Non-pigmented ciliary epithelial cell (primary cell): ENCODE data around the gene SLC16A1.
"Not testable (repeated sequence)": the region's sequence is repeated elsewhere in the genome, so short reads cannot be mapped to it uniquely, and the experiment has no call there.

Experiments
- DNase-seq: peaks from one replicate; pipeline ENCODE4 v3.0.0-alpha.2; 2010; ENCODE audit warnings: low read depth

The SLC16A1 gene

DNA sequence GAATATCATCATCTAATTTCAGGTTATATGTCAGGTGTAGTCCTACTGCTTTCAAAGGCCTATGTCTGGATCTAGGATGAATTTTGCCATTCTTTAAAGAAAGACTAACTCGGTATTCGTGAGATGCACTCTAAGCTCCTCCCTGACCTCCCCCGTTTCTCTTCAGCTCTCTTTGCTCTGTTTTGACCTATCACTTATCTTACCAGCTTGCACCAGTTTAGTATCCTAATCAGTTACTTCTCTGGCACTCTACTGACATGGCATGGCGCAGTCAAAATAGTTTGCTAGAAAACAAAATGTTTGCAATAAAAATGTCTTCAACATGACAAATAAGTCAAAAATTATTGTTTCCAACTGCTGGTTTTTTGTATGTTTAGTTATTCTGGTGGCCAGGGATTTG, 8.4 kb upstream of the SLC16A1 start:
- DNase-seq, result no peak

DNA sequence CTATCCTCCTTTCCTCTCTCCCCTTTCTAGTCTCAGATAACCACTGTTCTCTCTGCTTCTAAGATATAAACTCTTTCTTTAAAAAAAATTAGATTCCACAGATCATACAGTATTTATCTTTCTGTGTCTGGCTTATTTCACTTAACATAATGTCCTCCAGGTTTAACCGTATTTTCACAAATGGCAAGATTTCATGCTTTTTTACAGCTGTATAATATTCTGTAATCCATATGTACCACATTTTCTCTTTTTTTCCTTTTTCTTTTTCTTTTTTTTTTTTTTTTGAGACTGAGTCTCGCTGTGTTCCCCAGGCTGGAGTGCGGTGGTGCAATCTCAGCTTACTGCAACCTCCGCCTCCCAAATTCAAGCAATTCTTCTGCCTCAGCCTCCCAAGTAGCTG, 5.1 kb upstream of the SLC16A1 start:
- no peak for DNase-seq

DNA sequence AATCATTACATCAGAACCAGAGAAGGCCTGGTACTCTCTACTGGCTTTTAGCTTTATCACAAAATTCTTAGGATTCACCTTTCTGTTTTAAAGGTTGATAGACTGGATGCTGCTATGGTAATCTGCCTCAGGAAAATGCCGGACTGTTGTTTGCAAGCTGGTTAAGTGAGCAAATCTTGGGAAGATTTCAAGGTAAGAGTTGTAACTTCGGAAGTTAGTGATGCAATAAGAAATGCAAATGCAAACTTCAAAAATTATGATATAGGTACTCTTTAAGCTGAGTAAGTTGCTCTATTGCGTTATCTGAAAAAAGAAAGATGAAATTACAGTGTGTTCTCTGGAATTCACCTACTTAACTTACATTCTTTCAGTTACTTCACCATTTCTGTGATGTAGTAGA, 4.4 kb upstream of the SLC16A1 start:
- DNase-seq, result no peak

DNA sequence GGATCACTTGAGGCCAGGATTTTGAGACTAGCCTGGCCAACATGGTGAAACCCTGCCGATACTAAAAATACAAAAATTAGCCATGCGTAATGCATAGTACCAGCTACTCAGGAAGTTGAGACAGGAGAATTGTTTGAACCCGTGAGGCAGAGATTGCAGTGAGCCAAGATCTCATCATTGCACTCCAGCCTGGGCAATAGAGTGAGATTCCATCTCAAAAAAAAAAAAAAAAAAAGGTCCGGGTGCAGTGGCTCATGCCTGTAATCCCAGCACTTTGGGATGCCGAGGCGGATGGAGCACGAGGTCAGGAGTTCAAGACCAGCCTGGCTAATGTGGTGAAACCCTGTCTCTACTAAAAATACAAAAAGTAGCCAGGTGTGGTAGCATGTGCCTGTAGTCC, 2.2 kb upstream of the SLC16A1 start:
- not testable (repeated sequence) for DNase-seq

DNA sequence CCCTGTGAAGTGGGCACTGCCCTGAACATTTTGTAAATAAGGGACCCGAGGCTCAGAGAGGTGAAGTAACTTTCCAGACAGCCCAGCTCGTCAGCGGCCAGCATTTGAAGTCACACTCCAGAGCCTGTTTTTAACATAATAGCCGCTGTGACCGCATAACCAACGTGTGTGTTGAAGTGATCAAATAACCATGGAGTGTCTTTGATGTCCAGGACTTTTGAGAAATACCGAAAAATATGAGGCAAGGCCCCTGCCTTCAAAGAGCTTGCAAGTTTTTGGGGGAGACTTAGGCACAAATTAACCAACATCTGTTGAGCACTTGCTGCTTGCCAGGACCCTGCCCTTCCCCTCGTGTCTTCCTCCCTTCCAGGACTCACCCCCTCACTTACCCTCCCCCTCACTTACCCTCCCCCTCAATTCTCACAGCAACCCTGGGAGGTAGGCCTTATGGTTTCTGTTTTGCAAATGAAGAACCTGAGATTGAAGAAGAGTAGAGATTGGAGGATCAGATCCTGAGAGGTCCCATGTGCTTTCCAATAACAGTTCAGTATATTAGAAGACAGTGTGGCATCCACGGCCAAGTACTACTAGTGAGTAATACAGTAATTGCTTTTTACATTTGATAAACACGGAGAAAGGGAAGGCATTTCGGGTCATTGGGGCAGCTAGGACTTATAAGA, 1.3 kb upstream of the SLC16A1 start:
- peak; percentile 74 for DNase-seq

DNA sequence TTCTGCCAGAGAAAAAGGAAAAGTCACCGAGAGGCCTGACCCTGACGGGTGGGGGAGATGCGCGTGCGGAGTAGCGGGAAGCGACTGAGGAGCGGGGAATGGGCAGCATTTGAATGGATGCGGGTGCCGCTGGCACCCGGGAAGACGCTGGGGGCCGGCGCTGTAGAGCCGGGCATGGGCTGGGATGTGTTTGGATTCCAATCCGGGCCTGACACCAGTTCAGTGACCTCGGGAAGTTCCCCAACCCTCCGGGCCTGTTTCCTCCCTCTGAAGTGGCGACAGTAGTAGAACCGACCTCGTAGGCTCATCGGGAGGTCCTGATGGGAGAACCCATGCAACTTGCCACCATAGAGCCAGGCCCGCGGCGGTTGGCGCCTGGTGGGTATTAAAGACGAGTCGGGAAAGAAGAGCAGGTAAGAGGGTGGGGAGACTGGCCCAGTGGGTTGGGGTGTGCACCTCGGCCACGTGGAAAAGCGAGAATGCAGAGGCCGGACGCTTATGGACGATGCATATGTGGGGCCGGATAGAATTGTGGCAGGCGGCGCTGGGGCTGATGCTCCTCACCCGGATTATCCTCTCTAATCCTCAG, 642 bp upstream of the SLC16A1 start:
- no peak for DNase-seq

DNA sequence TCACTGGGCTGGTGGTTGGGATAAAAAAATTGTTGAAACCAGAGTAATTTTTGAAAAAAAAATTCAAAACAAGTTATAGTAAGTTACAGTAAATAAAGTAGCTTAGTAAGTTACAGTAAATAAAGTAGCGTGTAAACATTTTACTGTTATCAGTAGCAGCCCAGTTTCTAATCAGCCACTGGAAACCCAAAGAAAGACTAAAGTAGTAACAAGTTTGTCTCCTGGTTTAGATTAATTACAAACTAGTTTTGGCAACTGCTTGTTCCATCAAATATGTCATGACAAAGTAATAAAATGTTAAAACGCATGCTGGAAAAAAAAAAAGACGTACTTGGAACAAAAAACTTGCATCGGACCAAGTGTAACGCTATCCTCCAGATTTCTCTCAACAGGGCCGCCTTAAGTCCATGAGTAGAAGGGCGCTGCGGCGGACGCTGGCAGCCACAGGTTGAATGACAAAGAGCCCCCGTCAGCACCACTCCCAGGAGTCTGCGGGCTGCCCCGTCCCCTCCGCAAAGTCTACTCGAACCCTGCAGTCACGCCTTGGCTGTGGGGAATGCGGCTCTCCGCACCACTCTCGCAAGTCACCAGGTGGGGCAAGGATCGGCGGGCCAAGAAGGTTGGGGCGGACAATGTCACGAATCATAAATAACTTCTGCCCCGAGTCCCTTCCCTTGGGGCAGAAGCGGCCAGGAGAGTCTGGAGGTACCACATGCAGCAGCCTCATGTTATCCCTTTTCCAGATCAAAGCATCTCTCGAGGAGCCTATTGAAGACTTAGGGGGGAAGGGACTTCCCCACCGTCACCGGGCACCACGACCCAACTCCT, 837 bp downstream of the SLC16A1 start:
- peak; percentile 13 for DNase-seq

DNA sequence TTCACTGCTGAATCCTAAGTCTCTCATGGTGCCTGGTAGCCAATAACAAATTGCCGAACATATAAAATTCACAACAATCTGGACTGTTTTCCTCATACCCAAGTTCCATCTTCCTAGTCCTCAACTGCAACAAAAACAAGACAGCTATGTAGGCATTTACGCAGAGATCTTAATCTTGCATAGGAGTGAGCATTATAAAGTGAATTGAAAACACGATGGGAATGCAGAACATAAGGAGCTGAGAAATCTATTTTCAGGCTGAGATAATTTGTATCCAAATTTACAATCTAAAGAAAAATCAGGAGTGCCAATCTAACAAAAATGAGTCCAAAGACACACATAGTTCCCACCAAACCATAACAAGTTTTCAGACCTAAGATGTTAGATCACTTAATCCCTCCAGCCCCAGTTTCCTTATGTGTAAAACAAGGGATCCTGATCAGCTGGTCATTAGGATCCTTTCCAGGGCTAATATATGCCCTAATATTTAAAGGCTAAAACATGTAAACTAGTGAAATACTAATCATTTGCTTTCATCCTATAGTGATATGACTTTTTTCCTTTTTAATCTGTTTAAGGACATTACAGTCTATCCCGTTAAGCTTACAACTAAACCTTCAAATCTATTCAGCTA, 1.9 kb downstream of the SLC16A1 start:
- no peak for DNase-seq

DNA sequence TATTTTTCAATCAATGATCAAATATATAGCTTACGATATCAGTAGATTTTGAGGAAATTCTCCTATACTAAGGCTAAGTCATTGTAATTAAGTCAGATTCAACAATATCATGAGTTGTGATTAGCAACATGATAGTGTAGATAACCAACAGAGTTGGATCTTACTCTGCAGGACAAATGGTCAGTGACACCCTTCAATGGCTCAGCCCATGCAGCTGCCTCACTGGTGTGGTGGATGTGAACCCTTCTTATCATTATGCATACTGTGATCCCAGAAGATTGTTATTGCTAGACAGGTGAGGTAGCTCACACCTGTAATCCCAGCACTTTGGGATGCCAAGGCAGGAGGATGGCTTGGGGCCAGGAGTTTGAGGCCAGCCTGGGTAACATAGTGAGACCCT, 5.6 kb downstream of the SLC16A1 start:
- no peak for DNase-seq

DNA sequence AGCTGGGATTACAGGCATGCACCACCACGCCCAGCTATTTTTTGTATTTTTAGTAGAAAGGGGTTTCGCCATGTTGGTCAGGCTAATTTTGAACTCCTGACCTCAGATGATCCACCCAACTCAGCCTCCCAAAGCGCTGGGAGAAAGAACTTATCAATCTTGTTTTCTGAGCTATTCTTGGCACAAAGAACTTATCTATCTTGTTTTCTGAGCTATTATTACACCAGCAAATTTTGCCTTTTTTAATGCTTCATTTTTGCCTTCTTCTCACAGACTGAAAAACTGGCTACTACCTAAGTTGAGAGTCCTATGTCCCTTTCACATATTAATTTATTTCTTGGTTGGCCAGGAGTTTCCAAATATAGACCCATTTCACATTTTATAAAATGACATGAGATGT, 9.3 kb downstream of the SLC16A1 start:
- no peak for DNase-seq

DNA sequence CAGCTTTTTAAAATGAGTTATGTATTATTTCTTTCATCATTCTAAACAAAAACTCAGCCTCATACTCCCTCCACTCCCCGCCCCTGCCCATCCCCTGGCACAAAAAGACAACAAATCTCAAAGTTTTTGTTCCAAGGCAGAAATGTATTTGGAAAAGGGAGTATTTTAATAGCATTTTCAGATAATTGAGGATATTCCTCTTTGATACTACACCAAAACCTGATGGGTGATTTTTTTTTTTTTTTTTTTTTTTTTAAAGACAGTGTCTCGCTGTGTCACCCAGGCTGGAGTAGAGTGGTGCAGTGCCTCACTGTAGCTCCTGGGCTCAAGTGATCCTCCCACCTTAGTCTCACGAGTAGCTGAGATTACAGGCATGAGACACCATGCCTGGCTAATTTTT, 16.2 kb downstream of the SLC16A1 start:
- DNase-seq, result no peak

DNA sequence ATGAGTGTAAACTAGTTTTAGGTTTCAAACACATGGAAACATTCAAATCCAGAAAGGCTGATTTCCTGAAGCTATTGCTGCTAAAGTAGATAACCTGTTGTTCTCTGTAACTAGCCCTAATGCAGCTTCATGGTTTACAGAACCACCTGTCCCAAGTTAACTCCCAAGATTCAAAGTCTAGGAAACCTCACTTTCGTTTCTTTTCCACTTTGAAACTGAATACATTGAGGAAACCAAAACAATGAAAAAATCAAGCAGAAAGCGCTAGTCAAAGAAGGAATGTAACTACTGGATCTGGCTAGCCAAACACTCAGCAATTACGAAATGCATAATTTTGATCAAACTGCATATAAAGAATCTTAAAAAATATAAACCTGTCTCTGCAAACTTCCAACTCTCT, 17.8 kb downstream of the SLC16A1 start:
- DNase-seq, result no peak

DNA sequence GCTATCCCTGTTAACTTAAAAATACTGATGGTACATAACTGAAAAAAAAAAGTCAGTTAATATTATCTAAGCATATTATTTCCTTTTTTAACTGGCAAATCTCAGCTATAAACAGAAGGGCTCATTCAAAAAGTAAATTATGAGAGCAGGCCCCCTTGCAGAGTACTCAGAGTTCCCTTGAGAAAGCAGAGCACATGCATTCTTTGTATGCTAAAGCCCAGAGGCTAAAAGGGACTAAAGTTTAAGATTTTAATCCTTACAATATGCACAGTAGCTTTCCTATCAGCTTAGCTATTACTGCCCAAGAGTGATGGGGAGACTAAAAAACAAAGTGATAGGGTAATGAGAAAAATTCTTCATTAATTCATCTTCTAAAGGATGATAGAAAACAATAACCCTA, 18.5 kb downstream of the SLC16A1 start:
- DNase-seq, result no peak

DNA sequence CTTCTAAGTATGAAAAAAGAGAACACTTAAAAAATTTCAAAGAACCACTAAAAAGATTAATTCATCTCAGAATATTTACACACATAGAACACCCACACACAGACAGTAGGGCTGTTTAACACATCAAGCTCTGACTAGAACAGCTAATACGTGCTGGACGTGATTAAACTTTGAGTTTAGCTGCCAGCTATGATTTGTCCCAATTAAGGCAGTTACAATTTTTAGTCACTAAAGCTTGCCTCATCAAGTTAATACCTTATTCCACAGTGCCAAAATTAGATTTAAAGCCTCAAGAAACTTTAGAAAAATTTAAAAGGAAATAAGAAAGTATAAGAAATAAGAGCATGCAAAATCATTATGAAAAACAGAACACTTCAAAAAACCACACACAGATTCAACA, 18.9 kb downstream of the SLC16A1 start:
- DNase-seq, result no peak

DNA sequence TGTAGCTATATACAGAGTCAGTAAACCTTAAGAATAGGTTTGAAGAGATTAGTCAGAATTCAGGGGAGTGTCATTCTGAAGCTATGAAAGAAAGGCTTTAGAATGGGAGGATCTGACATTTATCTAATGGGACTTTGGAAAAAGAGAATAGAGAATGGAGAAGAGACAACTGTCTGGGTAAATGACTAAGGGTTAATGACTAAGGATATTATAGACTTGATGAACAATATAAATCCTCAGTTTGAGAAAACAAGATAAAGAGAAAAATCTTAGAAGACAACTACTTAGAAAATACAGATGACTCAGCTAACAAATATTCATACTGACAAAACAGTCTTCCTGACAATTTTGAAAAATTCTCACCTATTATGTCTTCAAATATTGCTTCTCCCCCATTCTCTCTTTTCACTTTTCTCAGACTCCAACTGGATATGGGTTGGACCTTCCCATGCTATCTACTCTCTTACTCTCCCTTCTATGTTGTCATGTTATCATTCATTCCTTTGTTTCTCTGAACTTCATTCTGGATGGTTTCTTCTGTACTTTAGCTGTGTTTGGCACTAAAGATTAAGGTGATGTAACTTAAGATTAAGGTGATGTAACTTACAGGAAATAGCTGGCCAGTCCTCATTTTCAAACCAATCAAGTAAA, 20.4 kb downstream of the SLC16A1 start:
- DNase-seq, result peak; percentile 37

DNA sequence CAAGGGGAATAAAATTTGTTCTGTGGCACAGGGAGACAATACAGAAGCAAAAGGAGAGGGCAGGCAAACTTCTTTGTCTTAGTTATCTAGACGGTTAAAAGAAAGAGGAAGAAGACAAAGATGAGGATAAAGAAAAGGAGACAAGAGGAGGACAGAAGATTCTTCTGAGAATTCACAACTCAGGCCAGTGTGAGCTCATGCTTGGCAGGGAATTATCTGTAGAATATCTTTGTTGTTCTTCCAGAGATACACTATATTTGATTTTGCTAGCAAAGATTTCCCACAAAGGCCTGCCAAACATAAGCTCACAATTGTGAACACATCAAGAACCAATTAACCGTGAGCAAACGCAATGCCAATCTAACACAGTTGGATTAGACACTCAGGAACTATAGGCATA, 21.4 kb downstream of the SLC16A1 start:
- DNase-seq, result no peak

DNA sequence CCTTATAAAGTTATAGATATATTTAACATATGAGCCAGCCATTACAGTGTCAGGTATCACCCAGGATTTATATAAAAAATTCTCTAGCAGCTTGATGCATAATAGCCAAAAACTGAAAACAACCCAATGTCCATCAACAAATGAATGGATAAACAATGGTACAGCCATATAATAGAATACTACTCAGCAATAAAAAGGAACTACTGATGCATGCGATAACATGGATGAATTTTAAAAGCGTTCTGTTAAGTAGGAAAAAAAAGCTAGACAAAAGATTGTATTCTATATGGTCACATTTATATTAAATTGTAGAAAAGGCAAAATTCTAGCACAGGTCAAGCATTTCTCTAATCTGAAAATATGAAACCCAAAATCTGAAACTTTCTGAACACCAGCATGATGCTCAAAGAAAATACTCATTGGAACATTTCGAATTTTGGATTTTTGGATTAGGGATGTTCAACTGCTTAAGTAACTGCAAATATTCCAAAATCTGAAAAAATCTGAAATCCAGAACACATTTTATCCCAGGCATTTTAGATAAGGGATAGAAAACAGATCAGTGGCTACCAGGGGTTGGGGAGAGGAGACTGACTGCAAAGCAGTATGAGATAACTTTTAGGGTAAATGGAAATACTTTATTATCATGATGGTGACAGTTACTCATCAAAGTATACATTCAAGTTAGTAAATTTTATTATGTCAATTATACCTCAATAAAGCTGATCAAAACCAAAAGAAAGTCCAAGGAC, 22.0 kb downstream of the SLC16A1 start:
- DNase-seq, result no peak

DNA sequence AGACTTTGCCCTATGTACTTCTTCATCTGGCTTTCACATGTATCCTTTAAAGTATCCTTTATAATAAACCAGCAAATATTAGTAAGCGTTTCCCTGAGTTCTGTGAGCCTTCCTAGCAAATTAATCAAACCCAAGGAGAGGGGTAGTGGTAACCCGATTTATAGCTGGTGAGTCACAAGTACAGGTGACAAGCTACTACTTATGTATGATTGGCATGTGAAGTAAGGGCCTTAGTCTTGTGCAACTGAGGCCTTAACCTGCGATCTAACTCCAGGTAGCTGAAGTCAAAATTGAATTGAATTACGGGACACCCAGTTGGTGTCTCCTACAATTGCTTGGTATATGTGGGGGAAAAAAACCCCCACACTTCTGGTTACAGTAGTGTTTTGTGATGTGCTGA, 26.0 kb downstream of the SLC16A1 start:
- no peak for DNase-seq

DNA sequence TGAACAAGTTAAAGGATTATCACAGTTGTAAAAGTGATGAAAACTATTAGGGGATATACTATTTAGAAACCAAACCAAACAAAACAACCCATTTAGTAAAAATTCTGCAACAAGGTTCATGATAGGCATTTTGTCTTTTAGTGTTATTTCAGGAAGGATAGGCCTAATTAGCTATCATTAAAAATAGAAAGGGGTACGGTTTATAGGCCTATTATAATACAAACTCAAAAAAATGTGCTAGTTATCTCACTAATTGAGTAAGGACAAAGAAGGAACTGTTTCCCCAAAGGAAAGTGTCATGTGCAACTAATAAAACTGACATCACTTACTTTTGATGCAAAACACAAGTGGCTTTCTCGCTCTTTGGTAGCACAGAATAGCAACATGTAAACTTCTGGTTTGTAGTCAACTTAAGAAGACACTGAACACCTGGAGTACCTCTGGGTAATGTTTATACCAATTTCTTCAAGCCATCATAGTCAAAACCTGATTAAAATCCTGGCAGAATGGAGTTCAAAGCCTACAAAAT, 28.5 kb downstream of the SLC16A1 start:
- no peak for DNase-seq

DNA sequence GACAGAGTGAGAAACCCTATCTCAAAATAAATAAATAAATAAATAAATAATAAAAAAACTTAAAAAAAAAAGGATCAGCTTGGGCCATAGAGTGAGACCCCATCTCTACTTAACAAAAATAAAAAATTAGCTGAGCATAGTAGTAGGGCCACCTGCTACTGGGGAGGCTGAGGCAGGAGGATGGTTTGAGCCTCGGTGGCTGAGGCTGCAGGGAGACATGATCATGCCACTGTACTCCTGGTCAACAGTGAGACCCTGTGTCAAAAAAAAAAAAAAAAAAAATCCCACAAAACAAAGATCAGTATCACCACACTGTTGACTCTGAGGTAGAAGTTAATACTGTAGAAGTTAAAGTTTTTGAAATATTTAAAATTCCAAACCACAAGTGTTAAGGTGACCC, 29.1 kb downstream of the SLC16A1 start:
- no peak for DNase-seq

DNA sequence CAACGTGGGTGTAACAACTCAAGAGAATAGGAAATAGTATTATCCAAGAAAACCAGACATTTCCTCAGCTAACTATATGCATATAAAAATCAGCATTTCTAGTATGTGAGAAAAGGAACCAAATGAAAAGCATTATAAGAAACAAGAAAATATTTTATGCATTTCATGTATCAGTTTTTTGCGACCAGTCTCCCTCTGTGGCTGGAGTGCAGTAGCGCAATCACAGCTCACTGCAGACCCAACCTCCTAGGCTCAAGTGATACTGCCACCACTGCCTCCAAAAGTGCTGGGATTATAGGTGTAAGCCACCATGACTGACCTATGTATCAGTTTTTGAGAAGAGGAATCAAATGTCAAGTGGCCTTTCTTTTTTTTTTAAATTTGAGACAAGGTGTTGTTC, 31.0 kb downstream of the SLC16A1 start:
- no peak for DNase-seq
